PFSK-1 (cell line): ENCODE measurements around the gene GNAT3. TPM values are rescaled to one million over a fixed set of nuclear protein-coding genes. Genes with fewer than 3 reads are reported as not detected.

Experiments used
- FOXP2 ChIP-seq: optimal IDR thresholded peaks from 2 replicates; pipeline ENCODE3; 2011; ENCODE audit warnings: borderline replicate concordance, control low read depth, inconsistent platforms; ENCODE audit not compliant: insufficient read depth; ENCODE audit errors: extremely low read length, extremely low read depth
- POLR2AphosphoS5 ChIP-seq: IDR thresholded peaks from 2 replicates; pipeline ENCODE4 v1.6.1; 2012; ENCODE audit warnings: low read depth, mild to moderate bottlenecking, control low read depth, low read length, moderate library complexity
- SIN3A ChIP-seq: IDR thresholded peaks from 2 replicates; pipeline ENCODE4 v1.6.1; 2012; ENCODE audit warnings: mild to moderate bottlenecking, low read length, moderate library complexity, borderline replicate concordance; ENCODE audit not compliant: insufficient read depth
- TAF1 ChIP-seq: IDR thresholded peaks from 2 replicates; pipeline ENCODE4 v1.6.1; 2012; ENCODE audit warnings: low read length, control low read depth, borderline replicate concordance; ENCODE audit not compliant: insufficient read depth
- polyA plus RNA-seq: library from polyadenylated mRNA; unstranded; fragments of >200 nt; gene quantifications from one replicate; pipeline ENCODE4 v1.2.1, GENCODE V29; 2012; ENCODE audit warnings: low read depth, missing spikeins; ENCODE audit not compliant: insufficient read length
- TF ChIP-seq, protein P1 (sequence below), 2 experiments: IDR thresholded peaks; 2 replicates each; pipeline versions ENCODE4 v1.6.1 to v1.8.0; 2011 to 2012; ENCODE audit warnings: low read depth in 2 of 2, low read length in 2 of 2, control low read depth in 1 of 2, inconsistent platforms in 1 of 2, mild to moderate bottlenecking in 1 of 2, moderate library complexity in 1 of 2; ENCODE audit not compliant: insufficient read depth in 1 of 2

Gene GNAT3
- polyA plus RNA-seq, result not detected

DNA sequence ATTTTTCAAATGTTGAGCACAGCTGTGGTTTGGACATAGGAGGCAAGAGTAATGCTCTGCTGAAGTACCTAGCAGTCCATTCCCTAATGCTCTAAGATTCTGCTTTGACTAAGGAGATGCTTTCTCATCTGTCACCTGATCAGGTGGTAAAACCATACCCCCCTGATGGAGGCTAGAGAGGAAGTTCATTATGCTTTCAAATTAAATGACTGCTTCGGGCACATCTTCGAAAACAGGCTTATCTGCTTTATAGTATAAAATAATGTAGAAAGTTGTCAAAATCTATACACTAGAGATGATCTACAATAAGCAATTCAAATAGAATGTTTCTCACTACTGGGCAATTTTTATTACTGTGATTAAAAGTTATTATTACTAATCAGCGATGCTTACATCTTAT lies at the start of gene GNAT3:
Gene GNAT3 (minus strand): TSS at position 101 of the 400 bp plus-strand sequence. CDS start 138 bp downstream, outside the sequence.
- TF ChIP-seq, protein P1, sequence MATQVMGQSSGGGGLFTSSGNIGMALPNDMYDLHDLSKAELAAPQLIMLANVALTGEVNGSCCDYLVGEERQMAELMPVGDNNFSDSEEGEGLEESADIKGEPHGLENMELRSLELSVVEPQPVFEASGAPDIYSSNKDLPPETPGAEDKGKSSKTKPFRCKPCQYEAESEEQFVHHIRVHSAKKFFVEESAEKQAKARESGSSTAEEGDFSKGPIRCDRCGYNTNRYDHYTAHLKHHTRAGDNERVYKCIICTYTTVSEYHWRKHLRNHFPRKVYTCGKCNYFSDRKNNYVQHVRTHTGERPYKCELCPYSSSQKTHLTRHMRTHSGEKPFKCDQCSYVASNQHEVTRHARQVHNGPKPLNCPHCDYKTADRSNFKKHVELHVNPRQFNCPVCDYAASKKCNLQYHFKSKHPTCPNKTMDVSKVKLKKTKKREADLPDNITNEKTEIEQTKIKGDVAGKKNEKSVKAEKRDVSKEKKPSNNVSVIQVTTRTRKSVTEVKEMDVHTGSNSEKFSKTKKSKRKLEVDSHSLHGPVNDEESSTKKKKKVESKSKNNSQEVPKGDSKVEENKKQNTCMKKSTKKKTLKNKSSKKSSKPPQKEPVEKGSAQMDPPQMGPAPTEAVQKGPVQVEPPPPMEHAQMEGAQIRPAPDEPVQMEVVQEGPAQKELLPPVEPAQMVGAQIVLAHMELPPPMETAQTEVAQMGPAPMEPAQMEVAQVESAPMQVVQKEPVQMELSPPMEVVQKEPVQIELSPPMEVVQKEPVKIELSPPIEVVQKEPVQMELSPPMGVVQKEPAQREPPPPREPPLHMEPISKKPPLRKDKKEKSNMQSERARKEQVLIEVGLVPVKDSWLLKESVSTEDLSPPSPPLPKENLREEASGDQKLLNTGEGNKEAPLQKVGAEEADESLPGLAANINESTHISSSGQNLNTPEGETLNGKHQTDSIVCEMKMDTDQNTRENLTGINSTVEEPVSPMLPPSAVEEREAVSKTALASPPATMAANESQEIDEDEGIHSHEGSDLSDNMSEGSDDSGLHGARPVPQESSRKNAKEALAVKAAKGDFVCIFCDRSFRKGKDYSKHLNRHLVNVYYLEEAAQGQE (IDR thresholded peaks at IDR 0.05; ENCODE audit: insufficient read depth in 1 of 2, low read depth in 2 of 2, low read length in 2 of 2), result no peak
- TF ChIP-seq POLR2AphosphoS5, result no peak
- no peak for TF ChIP-seq FOXP2
- TF ChIP-seq TAF1, result no peak
- no peak for TF ChIP-seq SIN3A

DNA sequence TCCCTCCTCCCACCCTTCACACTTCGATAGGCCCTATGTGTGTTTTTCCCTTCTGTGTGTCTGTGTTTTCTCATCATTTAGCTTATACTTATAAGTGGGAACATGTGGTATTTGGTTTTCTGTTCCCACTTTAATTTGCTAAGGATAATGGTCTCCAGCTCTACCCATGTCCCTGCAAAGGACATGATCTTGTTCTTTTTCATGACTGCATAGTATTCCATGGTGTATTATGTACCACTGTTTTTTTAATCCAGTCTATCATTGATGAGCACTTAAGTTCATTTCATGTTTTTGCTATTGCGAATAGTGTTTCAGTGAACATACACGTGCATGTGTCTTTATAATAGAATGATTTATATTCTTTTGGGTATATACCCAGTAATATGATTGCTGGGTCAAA lies 46.3 kb upstream of the GNAT3 start:
- TF ChIP-seq, protein P1 (IDR thresholded peaks at IDR 0.05; ENCODE audit: insufficient read depth in 1 of 2, low read depth in 2 of 2, low read length in 2 of 2), result no peak
- no peak for TF ChIP-seq FOXP2
- no peak for TF ChIP-seq TAF1
- no peak for TF ChIP-seq SIN3A
- no peak for TF ChIP-seq POLR2AphosphoS5

DNA sequence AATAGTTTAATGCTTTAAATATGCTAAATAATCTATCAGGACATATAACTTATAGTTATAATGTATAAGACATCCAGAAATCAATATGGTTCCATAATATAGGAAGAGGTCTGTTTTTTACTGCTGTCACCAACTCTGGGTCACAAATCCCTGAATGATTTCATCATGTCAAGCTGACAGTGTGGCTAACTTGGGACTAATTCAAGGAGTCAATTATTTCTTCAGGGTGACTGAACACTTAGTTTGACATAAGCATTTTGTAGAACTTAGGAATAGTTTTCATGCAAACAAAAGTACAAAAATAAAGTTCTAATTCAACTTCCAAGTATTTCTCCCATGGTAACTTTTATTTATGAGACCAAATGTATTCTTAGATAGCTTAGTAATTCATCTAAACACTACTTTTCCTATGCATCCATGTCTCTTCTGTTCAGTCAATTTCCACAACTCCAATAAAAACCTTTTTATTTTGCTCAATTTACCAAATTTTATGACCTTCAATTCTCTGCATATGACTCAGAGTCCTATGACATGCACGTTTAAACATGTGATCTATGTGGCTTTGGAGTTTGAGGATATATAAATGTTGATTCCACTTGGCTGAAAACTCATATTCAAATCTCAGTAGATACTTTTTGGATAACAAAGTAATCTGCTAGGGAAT lies 40.3 kb upstream of the GNAT3 start:
- no peak for TF ChIP-seq SIN3A
- TF ChIP-seq, protein P1 (IDR thresholded peaks at IDR 0.05; ENCODE audit: insufficient read depth in 1 of 2, low read depth in 2 of 2, low read length in 2 of 2), result no peak
- no peak for TF ChIP-seq POLR2AphosphoS5
- no peak for TF ChIP-seq FOXP2
- TF ChIP-seq TAF1, result no peak

DNA sequence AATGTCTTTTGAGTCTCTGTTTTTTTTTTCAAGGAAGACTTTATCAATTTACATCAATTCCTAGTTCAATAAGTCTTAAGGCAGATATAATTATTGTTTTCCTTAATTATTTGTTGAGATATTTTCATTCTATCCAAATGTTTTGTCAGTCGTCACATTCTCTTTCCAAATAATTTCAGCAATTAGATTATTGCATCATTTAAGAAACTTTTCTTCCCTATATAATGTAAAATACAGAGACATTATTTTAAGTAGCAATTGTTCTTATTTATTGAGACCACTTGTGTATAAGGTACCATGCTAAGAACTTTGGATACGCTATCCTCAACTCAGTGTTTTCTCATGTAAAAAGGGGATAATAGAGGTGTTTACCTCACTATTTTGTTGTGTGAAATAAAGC lies 38.1 kb upstream of the GNAT3 start:
- TF ChIP-seq, protein P1 (IDR thresholded peaks at IDR 0.05; ENCODE audit: insufficient read depth in 1 of 2, low read depth in 2 of 2, low read length in 2 of 2), result no peak
- TF ChIP-seq POLR2AphosphoS5, result no peak
- TF ChIP-seq SIN3A, result no peak
